ENCODE data around the gene PIGB.
"Not testable (repeated sequence)": the region's sequence is repeated elsewhere in the genome, so short reads cannot be mapped to it uniquely, and the experiment has no call there.

GRCh38 chr15:55286442-55287189 lies 32.4 kb upstream of the PIGB start:
- not testable (repeated sequence) for TF ChIP-seq CTCF (IDR thresholded peaks at IDR 0.05); NR3C1 (CRISPR knock-in tag; conservative IDR thresholded peaks at IDR 0.05; ENCODE audit: low read depth); ZNF416 (CRISPR knock-in tag; IDR thresholded peaks at IDR 0.05); ZNF121 (CRISPR knock-in tag; IDR thresholded peaks at IDR 0.05); CBFB (CRISPR knock-in tag; IDR thresholded peaks at IDR 0.05; ENCODE audit: low read depth); HMGA2 (CRISPR knock-in tag; IDR thresholded peaks at IDR 0.05); E2F1 (CRISPR knock-in tag; IDR thresholded peaks at IDR 0.05)

All from WTC11 (cell line).